Osteoblast (primary cell): Measurements from ENCODE around the gene ATG2B. TPM values are rescaled to one million over a fixed set of nuclear protein-coding genes. Genes with fewer than 3 reads are reported as not detected.
A peak's percentile ranks its signal among the peaks of the same experiment; 100 is the strongest.
"Not testable (repeated sequence)": the region's sequence is repeated elsewhere in the genome, so short reads cannot be mapped to it uniquely, and the experiment has no call there.

Experiments used
- DNase-seq: peaks from one replicate; pipeline ENCODE4 v3.0.0; 2011; ENCODE audit warnings: low spot score, mixed read lengths; ENCODE audit not compliant: insufficient read length; ENCODE audit errors: missing footprints
- H2AFZ ChIP-seq: 2 replicates; pipeline ENCODE4 v1.6.0; 2011; ENCODE audit warnings: mild to moderate bottlenecking, low read length
- H3K27ac ChIP-seq: 2 replicates; pipeline ENCODE4 v1.5.1; 2011; ENCODE audit warnings: mild to moderate bottlenecking, low read depth, low read length, moderate library complexity
- H3K27me3 ChIP-seq: 2 replicates; pipeline ENCODE4 v1.6.0; 2012; ENCODE audit warnings: mild to moderate bottlenecking, control low read depth, inconsistent platforms, low read length, moderate library complexity; ENCODE audit not compliant: insufficient read depth
- H3K36me3 ChIP-seq: 2 replicates; pipeline ENCODE4 v1.5.1; 2011; ENCODE audit warnings: mild to moderate bottlenecking, low read length, control low read depth, moderate library complexity; ENCODE audit not compliant: insufficient read depth
- H3K4me1 ChIP-seq: 2 replicates; pipeline ENCODE4 v1.5.1; 2011; ENCODE audit warnings: mild to moderate bottlenecking, low read length, control low read depth, moderate library complexity; ENCODE audit not compliant: insufficient read depth
- H3K4me2 ChIP-seq: 2 replicates; pipeline ENCODE4 v1.6.0; 2011; ENCODE audit warnings: mild to moderate bottlenecking, low read length; ENCODE audit not compliant: insufficient read depth
- H3K4me3 ChIP-seq: fragments of 200-600 bp; sonication (generic); 3 replicates; pipeline ENCODE4 v1.5.1; 2012; ENCODE audit warnings: mild to moderate bottlenecking, low read length, inconsistent platforms; ENCODE audit not compliant: insufficient read depth
- H3K79me2 ChIP-seq: 2 replicates; pipeline ENCODE4 v1.6.0; 2012; ENCODE audit warnings: mild to moderate bottlenecking, low read length, control low read depth, inconsistent platforms; ENCODE audit not compliant: insufficient read depth
- H3K9me3 ChIP-seq: 2 replicates; pipeline ENCODE4 v1.5.1; 2011; ENCODE audit warnings: low read depth, low read length, control low read depth
- H4K20me1 ChIP-seq: 2 replicates; pipeline ENCODE4 v1.6.0; 2012; ENCODE audit warnings: mild to moderate bottlenecking, low read length, control low read depth; ENCODE audit not compliant: insufficient read depth
- CTCF ChIP-seq: IDR thresholded peaks from 2 replicates; pipeline ENCODE4 v1.5.1; 2011; ENCODE audit warnings: mild to moderate bottlenecking, low read depth, low read length, moderate library complexity; ENCODE audit errors: extremely low read depth
- total RNA-seq: library from RNA; depleted of rRNA; stranded (reverse); fragments of >200 nt; gene quantifications from 2 replicates; pipeline ENCODE4 v1.2.3, GENCODE V29; 2012

The ATG2B gene
- total RNA-seq, 1 donor, result 35.1 TPM

- peaks cover 55% of the 10 kb centered on the region for H3K4me1 ChIP-seq
- H3K27ac ChIP-seq, result peak overlapping the region; percentile 64
- no peak overlapping the region for H2AFZ ChIP-seq
Observed at GRCh38 chr14:96249029-96249428, 114.1 kb downstream of the ATG2B start.

GRCh38 chr14:96247031-96247430 lies 116.1 kb downstream of the ATG2B start:
- no peaks in the 10 kb centered on the region for H3K79me2 ChIP-seq
- H4K20me1 ChIP-seq, result no peaks in the 10 kb centered on the region
- no peak for TF ChIP-seq CTCF
- no peak for DNase-seq
- no peaks in the 10 kb centered on the region for H3K27me3 ChIP-seq
- peaks cover 4% of the 10 kb centered on the region for H3K36me3 ChIP-seq
- H3K4me3 ChIP-seq, result no peak overlapping the region
- peaks cover 39% of the 10 kb centered on the region for H3K4me1 ChIP-seq
- no peaks in the 10 kb centered on the region for H3K9me3 ChIP-seq
- no peak overlapping the region for H3K4me2 ChIP-seq
- no peak overlapping the region for H2AFZ ChIP-seq
- H3K27ac ChIP-seq, result peak overlapping the region; percentile 89

More at GRCh38 chr14:96249029-96249428, 114.1 kb downstream of the ATG2B start:
- Histone ChIP-seq H3K79me2 (no peaks in the 10 kb centered on the region), H3K36me3 (no peaks in the 10 kb centered on the region), H3K4me2 (no peak overlapping the region), H3K4me3 (no peak overlapping the region), H4K20me1 (no peaks in the 10 kb centered on the region), H3K9me3 (no peaks in the 10 kb centered on the region), H3K27me3 (no peaks in the 10 kb centered on the region)
- peak; percentile 90 for DNase-seq
- TF ChIP-seq CTCF, result no peak

GRCh38 chr14:96246539-96246847 lies 116.6 kb downstream of the ATG2B start:
- H3K4me3 ChIP-seq, result no peak overlapping the region
- TF ChIP-seq CTCF, result no peak
- peak overlapping the region; percentile 89 for H3K27ac ChIP-seq
- H3K79me2 ChIP-seq, result no peaks in the 10 kb centered on the region
- peak; percentile 97 for DNase-seq
- no peaks in the 10 kb centered on the region for H3K27me3 ChIP-seq
- peaks cover 9% of the 10 kb centered on the region for H3K36me3 ChIP-seq
- no peak overlapping the region for H2AFZ ChIP-seq
- no peaks in the 10 kb centered on the region for H3K9me3 ChIP-seq
- peak overlapping the region; percentile 56 for H3K4me2 ChIP-seq
- H4K20me1 ChIP-seq, result no peaks in the 10 kb centered on the region
- peaks cover 34% of the 10 kb centered on the region for H3K4me1 ChIP-seq

GRCh38 chr14:96245710-96246538 lies 117.2 kb downstream of the ATG2B start:
- Histone ChIP-seq H3K79me2 (no peaks in the 10 kb centered on the region), H3K4me3 (no peak overlapping the region), H2AFZ (no peak overlapping the region), H3K9me3 (no peaks in the 10 kb centered on the region), H3K4me1 (peaks cover 33% of the 10 kb centered on the region), H3K36me3 (peaks cover 14% of the 10 kb centered on the region), H3K27me3 (no peaks in the 10 kb centered on the region), H3K27ac (peak overlapping the region; percentile 89), H3K4me2 (peak overlapping the region; percentile 56), H4K20me1 (no peaks in the 10 kb centered on the region)
- TF ChIP-seq CTCF, result no peak
- peak; percentile 84 for DNase-seq

GRCh38 chr14:96245074-96245473 lies 118.1 kb downstream of the ATG2B start:
- H3K79me2 ChIP-seq, H3K9me3 ChIP-seq, H3K27ac ChIP-seq, H2AFZ ChIP-seq, DNase-seq, H4K20me1 ChIP-seq, H3K4me2 ChIP-seq, H3K27me3 ChIP-seq, H3K4me3 ChIP-seq: not testable (repeated sequence)
- Histone ChIP-seq H3K36me3 (peaks cover 23% of the 10 kb centered on the region), H3K4me1 (peaks cover 33% of the 10 kb centered on the region)
